OCI-M2 (cell line): ENCODE results near the gene CARTPT.

Experiments
- DNase-seq: peaks from one replicate; lab custom pipeline; 2025; ENCODE audit not compliant: unreplicated experiment; lab: John Stamatoyannopoulos, UW

CARTPT gene

DNA sequence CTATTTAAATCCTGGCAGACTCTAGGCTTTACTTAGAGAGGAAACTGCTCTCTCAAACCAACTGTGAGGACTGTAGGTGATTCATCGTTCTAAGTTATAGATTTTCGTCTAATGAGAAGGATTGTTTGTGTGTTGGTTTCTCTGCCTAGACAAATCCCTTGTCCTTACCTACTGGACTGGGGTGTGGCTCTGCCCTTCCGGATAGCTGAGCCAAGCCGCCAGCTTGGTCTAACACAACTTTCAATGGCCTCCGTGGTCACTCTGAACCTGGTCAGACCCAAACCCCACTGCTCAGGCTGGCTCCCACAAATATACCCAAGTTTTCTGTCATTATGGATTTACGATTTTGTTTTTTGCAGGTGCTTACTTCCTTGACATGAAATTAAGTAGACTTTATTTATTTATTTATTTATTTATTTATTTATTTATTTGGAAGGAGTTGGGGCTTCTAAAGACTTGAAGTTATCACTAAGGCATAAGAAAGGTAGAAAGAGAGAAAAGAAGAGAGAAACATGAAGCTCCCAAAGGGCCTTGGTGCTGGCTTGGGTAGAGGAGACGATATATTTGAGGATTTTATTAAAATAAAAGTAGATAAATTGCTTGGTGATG is 19.0 kb downstream of the CARTPT start:
- no peak for DNase-seq

DNA sequence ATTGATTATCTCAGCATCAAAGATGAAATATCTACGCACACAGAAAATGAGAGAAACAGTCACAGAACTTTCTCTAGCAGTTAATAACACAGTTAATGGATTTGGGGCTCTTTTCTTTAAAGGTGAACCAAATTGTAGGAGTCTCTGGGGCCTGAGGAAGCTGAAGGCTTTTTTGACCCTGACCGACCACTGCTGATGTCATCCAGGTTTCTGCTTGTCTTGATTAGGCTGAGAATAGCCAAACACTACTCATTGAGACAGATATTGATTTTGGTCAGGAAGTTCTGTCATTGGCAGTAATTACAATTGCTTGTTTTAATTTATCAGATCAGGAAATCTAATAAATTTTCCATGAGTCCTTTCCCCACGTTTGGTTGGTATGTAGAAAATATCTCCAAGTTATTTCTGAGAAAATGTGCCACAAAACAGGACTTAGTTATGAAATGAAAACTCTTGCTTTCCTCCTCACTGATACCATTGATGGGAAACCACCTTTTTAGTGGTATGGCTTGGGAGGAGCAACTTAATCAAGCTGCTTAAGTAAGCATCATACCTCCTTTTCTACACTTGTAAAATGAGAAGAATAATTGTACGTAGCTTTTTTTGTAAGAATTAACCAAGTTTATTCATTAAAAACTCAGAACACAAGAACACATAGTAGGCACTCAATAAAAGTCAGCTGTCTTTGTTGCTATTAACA is 19.7 kb downstream of the CARTPT start:
- no peak for DNase-seq

DNA sequence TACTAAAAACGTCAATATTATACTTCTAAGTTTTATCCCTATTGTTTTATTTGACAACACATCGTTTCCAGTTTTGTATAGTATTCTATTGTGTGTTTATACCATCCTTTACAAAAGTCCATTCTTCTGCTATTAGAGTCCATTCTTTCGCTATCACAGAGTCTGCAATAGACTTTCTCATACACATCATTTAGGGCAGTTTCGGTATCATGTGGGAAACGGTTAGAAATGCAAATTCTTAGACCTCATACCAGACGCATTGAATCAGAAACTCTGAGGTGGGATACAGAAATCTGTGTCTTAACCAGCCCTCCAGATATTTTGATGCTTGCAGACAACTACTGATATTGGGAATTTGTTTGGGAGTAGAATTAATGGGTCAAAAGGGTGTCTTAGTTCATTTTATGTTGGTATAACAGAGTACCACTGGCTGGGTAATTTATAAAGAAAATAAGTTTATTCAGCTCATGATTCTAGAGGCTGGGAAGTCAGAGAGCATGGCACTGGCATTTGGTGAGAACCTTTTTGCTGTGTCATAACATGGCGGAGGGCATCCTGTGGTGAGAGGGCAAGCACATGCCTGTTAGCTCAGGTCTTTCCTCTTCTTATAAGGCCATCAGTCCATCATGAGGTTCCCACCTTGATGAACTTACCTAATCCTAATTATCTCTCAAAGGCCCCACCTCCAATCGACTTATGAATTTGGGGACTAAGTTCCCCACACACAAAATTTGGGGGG is 21.1 kb downstream of the CARTPT start:
- no peak for DNase-seq

DNA sequence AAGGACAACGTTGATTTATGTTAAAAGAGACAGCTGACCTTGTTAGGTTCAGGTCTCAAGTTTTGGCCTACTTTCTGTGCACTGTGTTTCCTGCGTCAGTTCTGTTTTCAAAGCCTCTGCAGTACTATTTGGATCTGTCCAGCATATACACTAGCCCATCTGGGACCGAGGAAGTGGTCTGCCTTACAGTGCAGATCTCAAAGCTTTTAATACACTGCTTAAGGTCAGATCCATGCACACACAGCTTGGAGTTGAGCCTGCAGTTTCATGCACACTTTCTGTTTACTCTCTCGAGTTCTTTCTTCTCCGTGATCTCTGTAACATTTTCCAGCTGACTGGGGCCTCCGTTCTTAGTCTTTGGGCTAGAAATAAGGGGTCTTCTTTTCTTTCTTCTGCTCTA is 24.1 kb downstream of the CARTPT start:
- no peak for DNase-seq

DNA sequence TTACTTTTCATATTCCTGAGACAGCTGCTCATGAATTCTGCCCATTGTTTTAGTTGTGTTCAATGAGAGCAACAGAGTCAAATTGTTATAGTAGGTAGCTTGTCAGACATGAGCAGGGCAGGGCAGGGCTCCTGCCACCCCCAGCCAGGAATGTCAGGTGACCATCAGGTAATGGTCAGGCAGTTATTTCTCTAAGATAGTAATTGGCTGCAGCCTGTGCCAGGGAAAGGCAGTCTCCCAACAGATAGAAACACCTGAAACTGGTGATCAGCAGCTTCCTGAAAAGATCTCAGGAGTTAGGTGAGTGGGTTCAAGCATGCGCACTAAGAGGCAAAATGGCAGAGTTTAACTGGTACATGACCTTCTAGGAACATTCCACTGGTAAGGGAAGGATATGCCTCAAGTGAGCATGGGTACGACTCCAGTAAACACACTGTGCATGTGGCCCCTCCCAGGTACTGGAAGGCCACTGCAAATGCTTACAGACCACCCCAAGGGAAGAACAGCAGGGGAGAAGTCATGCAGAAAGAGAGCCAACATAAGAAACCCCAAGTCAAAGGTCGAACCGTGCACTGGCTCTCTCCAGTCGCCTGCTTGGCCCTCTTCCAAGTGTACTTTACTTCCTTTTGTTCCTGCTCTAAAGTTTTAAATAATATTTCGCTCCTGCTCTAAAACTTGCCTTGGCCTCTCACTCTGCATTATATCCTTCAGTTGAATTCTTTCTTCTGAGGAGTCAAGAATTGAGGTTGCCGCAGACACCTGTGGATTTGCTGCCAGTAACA is 25.1 kb downstream of the CARTPT start:
- DNase-seq: no peak

DNA sequence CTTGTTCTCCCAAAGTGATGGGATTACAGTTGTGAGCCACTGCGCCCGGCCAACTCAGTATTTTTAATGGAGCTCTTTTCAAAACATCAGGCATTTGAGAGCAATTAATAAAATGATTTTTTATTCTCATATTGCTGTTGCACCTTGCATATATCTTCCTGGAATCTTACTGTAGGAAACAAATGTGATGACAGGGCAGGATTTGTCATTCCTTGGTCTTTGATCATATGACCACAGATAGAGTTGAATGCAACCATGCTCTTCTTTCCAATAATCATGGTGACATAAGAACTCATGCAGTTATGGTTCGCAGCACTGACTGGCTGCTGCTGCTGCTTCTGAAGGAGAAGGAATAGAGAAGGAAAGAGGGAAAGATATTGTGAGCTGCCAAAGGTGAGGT is 28.1 kb downstream of the CARTPT start:
- no peak for DNase-seq

DNA sequence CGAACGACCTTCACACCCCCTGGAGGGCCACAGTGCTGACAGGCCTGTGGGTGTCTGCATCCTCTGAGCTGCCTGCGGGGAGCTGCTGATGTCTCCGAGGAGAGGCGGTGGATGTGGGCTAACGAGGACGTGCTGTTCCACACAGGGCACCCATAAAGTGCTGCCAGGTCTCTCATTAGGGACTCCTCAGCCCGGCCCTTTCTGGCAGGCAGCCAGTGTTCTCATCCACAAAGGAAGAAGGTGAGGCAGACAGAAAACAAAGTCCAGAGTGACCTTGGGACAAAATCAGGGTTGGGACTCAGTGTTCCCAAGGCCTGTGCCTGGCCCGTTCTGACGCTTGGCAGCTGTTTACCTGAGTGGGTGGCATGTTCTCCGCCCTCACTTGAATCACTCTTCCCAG is 29.3 kb downstream of the CARTPT start:
- no peak for DNase-seq

DNA sequence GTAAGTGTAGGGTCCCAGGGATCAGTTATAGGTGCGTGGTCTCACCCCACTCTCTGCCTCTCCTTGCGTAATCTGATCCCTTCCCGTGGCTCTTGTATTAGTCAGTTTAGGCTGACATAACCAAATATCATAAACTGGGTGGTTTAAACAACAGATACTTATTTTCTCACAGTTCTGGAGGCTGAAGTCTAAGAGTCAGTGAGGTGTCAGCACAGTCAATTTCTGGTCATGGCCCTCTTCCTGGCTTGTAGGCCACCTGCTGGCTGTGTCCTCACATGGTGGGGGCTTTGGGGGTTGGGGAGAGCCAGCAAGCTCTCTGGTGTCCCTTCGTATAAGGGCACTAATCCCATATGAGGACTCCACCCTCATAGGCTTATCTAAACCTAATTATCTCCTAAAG is 32.3 kb downstream of the CARTPT start:
- DNase-seq: no peak

DNA sequence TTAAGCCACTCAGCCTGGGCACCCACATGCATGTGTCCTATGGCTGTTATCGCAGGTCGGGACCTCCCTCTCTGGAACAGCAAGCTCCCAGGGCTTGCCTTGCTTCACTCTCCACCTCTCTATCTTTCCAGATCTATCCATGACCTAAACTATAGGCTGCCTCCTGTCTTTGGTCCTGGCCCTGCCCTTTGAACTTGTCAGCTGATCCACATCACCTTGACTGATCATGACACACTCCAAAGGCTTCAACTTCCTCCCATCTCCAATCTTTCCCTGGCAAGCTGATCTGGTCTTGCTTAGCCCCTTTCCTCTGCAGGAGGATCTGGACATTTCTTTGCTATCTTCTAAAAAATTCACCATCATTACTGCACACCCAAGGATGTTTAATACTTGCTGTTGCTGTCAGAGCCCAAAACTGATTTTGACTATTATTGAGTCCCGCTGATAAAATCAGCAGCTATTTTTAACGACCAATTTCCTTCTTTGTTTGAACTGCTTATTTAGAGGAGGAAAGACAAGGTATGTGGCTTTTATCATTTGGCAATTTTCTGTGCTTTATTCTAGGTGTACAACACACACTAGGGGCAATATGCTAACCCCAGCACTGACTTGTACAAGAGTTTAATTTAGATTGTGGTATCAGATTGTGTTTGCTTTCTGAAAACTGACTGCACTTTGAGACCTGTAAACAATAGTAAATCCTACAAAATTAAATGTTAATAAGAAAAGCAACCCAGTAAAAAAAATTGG is 33.5 kb downstream of the CARTPT start:
- DNase-seq: no peak

DNA sequence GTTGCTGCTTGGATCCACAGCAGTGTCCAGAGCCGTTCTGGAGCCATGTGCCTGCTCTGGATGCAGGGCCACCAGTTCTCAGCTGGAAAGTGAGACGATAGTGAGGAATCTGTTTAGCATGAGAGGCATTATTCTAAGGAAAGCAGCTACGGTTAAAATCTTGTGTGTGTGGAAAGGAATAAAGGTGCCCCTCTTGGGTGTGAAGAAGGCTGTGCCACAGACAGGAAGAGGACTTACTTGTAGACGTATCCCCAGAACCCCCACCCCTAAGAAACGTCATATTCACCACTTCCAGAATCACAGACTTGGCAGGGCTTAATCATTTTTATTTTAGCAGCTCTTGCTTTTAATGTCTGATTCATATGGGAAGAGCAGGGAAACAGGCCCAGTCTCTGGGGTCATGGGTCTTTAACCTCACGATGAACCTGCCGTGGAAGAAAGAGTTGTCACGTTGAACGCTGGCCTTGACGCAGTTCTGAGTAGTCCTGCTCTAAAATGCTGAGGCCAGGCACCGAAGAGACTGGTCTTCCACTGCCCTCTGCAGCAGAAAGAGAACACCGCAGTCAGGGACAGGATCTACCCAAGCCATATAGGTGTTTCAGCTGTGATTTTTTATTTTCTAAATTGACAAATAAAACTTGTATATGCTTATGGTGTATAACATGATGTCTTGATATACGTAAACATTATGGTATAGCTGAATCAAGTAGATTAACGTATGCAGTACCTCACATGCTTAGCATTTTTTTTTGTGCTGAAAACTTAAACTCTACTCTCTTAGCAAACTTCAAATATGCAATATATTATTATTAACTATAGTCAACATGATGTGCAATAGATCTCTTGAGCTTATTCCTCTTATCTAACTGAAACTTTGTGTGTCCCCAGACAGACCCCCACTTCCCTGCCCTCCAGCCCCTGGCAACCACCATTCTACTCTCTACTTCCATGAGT is 38.8 kb downstream of the CARTPT start:
- peak; percentile 3 for DNase-seq

DNA sequence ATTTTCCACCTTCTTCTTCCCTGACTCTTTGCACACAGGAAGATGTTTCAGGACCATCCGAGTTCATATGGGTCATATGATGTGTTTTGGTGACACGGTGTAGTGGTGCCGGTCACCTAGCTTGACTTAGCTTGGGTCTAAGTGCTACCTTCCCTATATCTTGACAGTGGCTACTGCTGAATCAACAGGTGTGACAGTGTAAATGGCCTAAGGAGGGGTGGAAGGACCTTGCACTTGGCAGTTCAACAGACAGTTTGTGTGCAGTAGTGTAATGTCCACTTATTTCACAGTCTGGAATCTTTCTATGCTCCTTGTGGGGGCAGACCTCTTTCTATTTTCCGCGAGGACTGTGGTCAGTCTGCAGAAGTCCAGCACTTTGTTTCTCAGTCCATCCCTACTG is 43.8 kb downstream of the CARTPT start:
- DNase-seq: no peak

DNA sequence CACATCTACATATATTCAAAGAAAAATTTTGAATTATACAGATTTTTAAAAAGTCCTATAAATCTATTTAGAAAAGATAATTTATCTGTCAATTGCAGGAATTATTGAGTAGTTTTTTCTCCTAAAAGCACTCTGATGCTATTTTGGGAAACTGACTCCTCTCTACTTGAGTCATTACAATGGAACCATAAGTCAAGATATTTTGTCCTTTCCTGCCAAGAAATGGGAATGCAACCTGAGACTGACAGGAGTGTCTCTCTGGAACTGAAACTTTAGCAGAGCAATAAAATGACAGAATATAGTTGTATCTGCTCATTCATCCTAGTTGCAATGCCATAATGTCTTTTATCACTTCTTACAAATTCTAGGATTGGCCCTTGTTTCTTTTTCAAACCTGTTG is 48.6 kb downstream of the CARTPT start:
- DNase-seq: no peak

DNA sequence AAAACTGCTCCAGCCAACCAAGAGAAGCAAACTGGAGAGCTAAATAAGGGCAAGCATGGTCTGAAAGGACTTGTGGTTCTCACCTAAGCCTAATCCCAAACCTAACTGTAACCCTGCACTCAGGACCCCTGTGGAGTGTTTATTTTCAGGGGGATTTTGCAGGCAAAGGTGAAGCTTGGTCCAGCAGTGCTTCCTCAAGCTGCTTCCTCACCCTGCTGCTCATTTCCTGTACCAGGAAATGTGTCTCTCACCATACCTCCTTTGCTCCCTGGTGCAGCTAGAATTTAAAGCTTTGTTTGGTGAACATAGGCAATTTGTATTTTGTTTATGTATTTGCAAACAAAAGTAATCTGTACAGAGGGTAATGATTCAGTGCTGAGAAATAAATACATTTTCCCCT is 50.2 kb downstream of the CARTPT start:
- no peak for DNase-seq

DNA sequence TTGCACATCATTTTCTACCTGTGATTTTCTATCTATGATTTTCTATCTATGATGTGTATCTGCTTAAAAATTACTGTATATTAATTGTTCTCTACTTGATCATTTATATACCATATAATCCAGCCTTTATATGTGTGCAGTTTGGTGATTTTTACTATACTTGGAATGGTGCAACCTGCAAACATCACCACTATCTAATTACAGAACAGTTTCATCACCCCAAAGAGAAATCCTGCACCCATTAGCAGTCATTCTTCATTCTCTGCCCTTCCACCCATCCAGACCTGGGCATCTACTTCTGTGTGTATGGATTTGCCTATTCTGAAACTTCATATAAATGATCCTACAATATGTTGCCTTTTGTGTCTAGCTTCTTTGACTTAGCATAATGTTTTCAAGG is 51.3 kb downstream of the CARTPT start:
- DNase-seq: no peak
